HepG2 (cell line): Measurements from ENCODE around the gene CYP19A1. TPM values are rescaled to one million over a fixed set of nuclear protein-coding genes. Genes with fewer than 3 reads are reported as not detected.
A peak's percentile ranks its signal among the peaks of the same experiment; 100 is the strongest.

Source experiments
- ATAC-seq: fragments of 200-7000 bp; cut with Tn5 transposase; 3 replicates; pipeline ENCODE4 v1.9.1; 2020; ENCODE audit warnings: mild to moderate bottlenecking, moderate library complexity
- BruUV-seq: library from RNA; stranded (reverse); fragments of 400-500 nt; replicated peaks from 2 replicates; lab custom pipeline; 2021; lab: Mats Ljungman, UMichigan
- CTCF ChIA-PET: fragments of 300-600 bp; formaldehyde crosslinking; extraction: SDS; loops from one replicate; lab custom pipeline; 2021; ENCODE audit warnings: low total read pairs, inconsistent platforms, low intra/inter-chr PET ratio; lab: Yijun Ruan, JAX
- POLR2A ChIA-PET: fragments of 350-600 bp; sonication (Branson Sonifier 250); formaldehyde crosslinking; loops from one replicate; lab custom pipeline; 2020; ENCODE audit warnings: antibody characterized with exemption, inconsistent platforms; lab: Yijun Ruan, JAX
- DNase-seq: peaks from one replicate; pipeline ENCODE4 v3.0.0-alpha.2; 2015; ENCODE audit warnings: low spot score
- FAIRE-seq: peaks from 3 replicates; lab custom pipeline; 2011; peaks lifted over from hg19 to GRCh38; lab: Jason Lieb, UNC
- H2AFZ ChIP-seq: one replicate; pipeline ENCODE4 v1.6.1; 2011; ENCODE audit warnings: low read length, inconsistent platforms
- H3K27ac ChIP-seq: fragments of 300-600 bp; 3 replicates; pipeline ENCODE4 v1.8.0; 2011; ENCODE audit warnings: mixed run types, mild to moderate bottlenecking, mixed read lengths, low read length, inconsistent platforms; ENCODE audit not compliant: insufficient read depth; ENCODE audit errors: extremely low read length
- H3K27me3 ChIP-seq, 2 experiments: fragments of 200-600 bp in 1 of 2; 2 replicates in 1 of 2; 3 replicates in 1 of 2; pipeline versions ENCODE4 v1.6.0 to v1.8.0; 2011; ENCODE audit warnings: low read length in 2 of 2, mild to moderate bottlenecking in 2 of 2, moderate library complexity in 2 of 2, inconsistent platforms in 1 of 2; ENCODE audit not compliant: insufficient read depth in 2 of 2, control insufficient read depth in 1 of 2
- H3K36me3 ChIP-seq, 2 experiments: fragments of 200-600 bp in 1 of 2; replicated peaks in 1 of 2; 2 replicates in 1 of 2; 3 replicates in 1 of 2; pipeline versions ENCODE4 v1.5.1 to v1.8.0; 2011; ENCODE audit warnings: low read length in 2 of 2, inconsistent platforms in 1 of 2; ENCODE audit not compliant: insufficient read depth in 2 of 2, control insufficient read depth in 1 of 2
- H3K4me1 ChIP-seq: 2 replicates; pipeline ENCODE4 v1.5.1; 2012; ENCODE audit warnings: low read length, inconsistent platforms; ENCODE audit not compliant: insufficient read depth
- H3K4me2 ChIP-seq: 2 replicates; pipeline ENCODE4 v1.6.0; 2011; ENCODE audit warnings: low read depth, low read length, inconsistent platforms
- H3K4me3 ChIP-seq, 3 experiments: fragments of 200-600 bp in 1 of 3; sonication (generic), shearing (Covaris generic) in 1 of 3; replicated peaks in 1 of 3; 2 replicates each; pipeline ENCODE4 v1.5.1; 2011 to 2016; ENCODE audit warnings: low read length in 3 of 3, inconsistent platforms in 2 of 3, low read depth in 2 of 3, mild to moderate bottlenecking in 2 of 3, control low read depth in 1 of 3, mixed read lengths in 1 of 3; ENCODE audit not compliant: insufficient read depth in 1 of 3
- H3K79me2 ChIP-seq: one replicate; pipeline ENCODE4 v1.6.1; 2011; ENCODE audit warnings: low read length, inconsistent platforms; ENCODE audit not compliant: insufficient read depth
- H3K9ac ChIP-seq: 2 replicates; pipeline ENCODE4 v1.6.0; 2011; ENCODE audit warnings: mild to moderate bottlenecking, low read depth, low read length, inconsistent platforms; ENCODE audit not compliant: insufficient read depth
- H3K9me3 ChIP-seq: 2 replicates; pipeline ENCODE4 v1.5.1; 2012; ENCODE audit warnings: mild to moderate bottlenecking, low read length
- H4K20me1 ChIP-seq: 2 replicates; pipeline ENCODE4 v1.6.0; 2011; ENCODE audit warnings: inconsistent platforms, mild to moderate bottlenecking, low read length, moderate library complexity; ENCODE audit not compliant: insufficient read depth
- ATF1 ChIP-seq: IDR thresholded peaks from 2 replicates; pipeline ENCODE4 v1.6.1; 2016; ENCODE audit warnings: mild to moderate bottlenecking, control low read depth
- BCL3 ChIP-seq: sonication (generic); formaldehyde crosslinking; IDR thresholded peaks from 2 replicates; pipeline ENCODE4 v1.5.1; 2020; ENCODE audit warnings: mild to moderate bottlenecking, missing genetic modification reagents, moderate library complexity
- ELF4 ChIP-seq: sonication (generic); formaldehyde crosslinking; IDR thresholded peaks from 2 replicates; pipeline ENCODE4 v1.5.0; 2020; ENCODE audit warnings: missing genetic modification reagents, mild to moderate bottlenecking, moderate library complexity, borderline replicate concordance
- HNRNPUL1 ChIP-seq: fragments of 200-400 bp; formaldehyde crosslinking; IDR thresholded peaks from 2 replicates; pipeline ENCODE4 v1.6.1; 2017; ENCODE audit warnings: low read depth, mild to moderate bottlenecking, low read length, moderate library complexity
- NAIF1 ChIP-seq: sonication (generic); formaldehyde crosslinking; IDR thresholded peaks from 2 replicates; pipeline ENCODE4 v1.5.0; 2020; ENCODE audit warnings: mild to moderate bottlenecking, missing genetic modification reagents, borderline replicate concordance
- NCOA1 ChIP-seq: sonication (generic); formaldehyde crosslinking; IDR thresholded peaks from 2 replicates; pipeline ENCODE4 v1.9.0; 2021; ENCODE audit warnings: missing genetic modification reagents
- NFAT5 ChIP-seq: sonication (generic); formaldehyde crosslinking; IDR thresholded peaks from 2 replicates; pipeline ENCODE4 v1.4.0; 2020; ENCODE audit warnings: missing genetic modification reagents
- NR2F2 ChIP-seq: IDR thresholded peaks from 2 replicates; pipeline ENCODE4 v1.6.1; 2012; ENCODE audit warnings: low read depth, inconsistent platforms, borderline replicate concordance
- NR2F6 ChIP-seq, 2 experiments: IDR thresholded peaks; 2 replicates each; pipeline ENCODE4 v1.6.1; 2016; ENCODE audit warnings: antibody characterized with exemption in 1 of 2, mild to moderate bottlenecking in 1 of 2
- ONECUT2 ChIP-seq: sonication (generic); formaldehyde crosslinking; IDR thresholded peaks from 2 replicates; pipeline ENCODE4 v1.4.0; 2020; ENCODE audit warnings: missing genetic modification reagents
- PRPF4 ChIP-seq: fragments of 200-400 bp; formaldehyde crosslinking; IDR thresholded peaks from 2 replicates; pipeline ENCODE4 v1.6.1; 2016; ENCODE audit warnings: low read length, low read depth; ENCODE audit not compliant: poor library complexity, severe bottlenecking
- ZFYVE20 ChIP-seq: sonication (generic); formaldehyde crosslinking; IDR thresholded peaks from 2 replicates; pipeline ENCODE4 v1.8.0; 2023; ENCODE audit warnings: low read depth, mild to moderate bottlenecking, moderate library complexity, missing genetic modification reagents, borderline replicate concordance
- ZNF569 ChIP-seq: sonication (generic); formaldehyde crosslinking; IDR thresholded peaks from 2 replicates; pipeline ENCODE4 v1.5.0; 2020; ENCODE audit warnings: mild to moderate bottlenecking, missing genetic modification reagents, moderate library complexity, borderline replicate concordance
- ZNF576 ChIP-seq: sonication (generic); formaldehyde crosslinking; IDR thresholded peaks from 2 replicates; pipeline ENCODE4 v1.4.0; 2020; ENCODE audit warnings: mild to moderate bottlenecking, missing genetic modification reagents
- ZNF629 ChIP-seq: sonication (generic); formaldehyde crosslinking; conservative IDR thresholded peaks from 2 replicates; pipeline ENCODE4 v1.5.0; 2020; ENCODE audit warnings: missing genetic modification reagents
- WGBS: methylation state at CpG from one replicate; pipeline ENCODE4 v1.1.6; 2017; ENCODE audit warnings: low lambda C conversion rate; 5-methylcytosine and 5-hydroxymethylcytosine counted together
- in situ Hi-C: cut with HindIII; loops from 2 replicates; pipeline ENCODE4 v1.10.0; 2017; ENCODE audit warnings: low pct_unique_long_range_greater_than_20kb; ENCODE audit not compliant: extremely low pct_ligation_motif_present
- intact Hi-C: fragments of 100-400 bp; cut with micrococcal nuclease; formaldehyde crosslinking; loops from one replicate; pipeline ENCODE4 v1.10.0; 2022; ENCODE audit not compliant: unreplicated experiment
- polyA plus RNA-seq, 8 experiments: library from polyadenylated mRNA; depleted of rRNA in 3 of 8; stranded (reverse) in 7 of 8; unstranded in 1 of 8; fragments of >200 nt; fragmentation: Illumina TruSeq in 4 of 8; extraction: Trizol in 4 of 8; gene quantifications; 2 replicates each; pipeline versions ENCODE4 v1.2.1 to v1.2.3, GENCODE V29; 2011 to 2016; ENCODE audit warnings: low read depth in 4 of 8, missing spikeins in 1 of 8, mixed read lengths in 1 of 8; ENCODE audit not compliant: insufficient read depth in 1 of 8
- total RNA-seq, 5 experiments: library from RNA; depleted of rRNA; stranded (reverse); fragments of >200 nt; fragmentation: Illumina TruSeq; extraction: Trizol; gene quantifications; 2 replicates each; pipeline ENCODE4 v1.2.3, GENCODE V29; 2016; ENCODE audit warnings: low read depth in 1 of 5

Gene CYP19A1
- total and polyA plus RNA-seq, 2 of the 13 experiments (the other 11 are each of a cell fraction or from before 2014, with no cell fraction given): 10.9 to 23.0 TPM

GRCh38 chr15:51380999-51381806 is 42.8 kb upstream of the CYP19A1 start:
- intact Hi-C loops: loop anchor here (1.0 to 5.0 kb wide), 5 partner anchors 66 to 218 kb away; no protein-coding TSS in a partner anchor
- no peak for TF ChIP-seq ZNF629 (CRISPR knock-in tag)
- TF ChIP-seq ATF1: no peak
- no peak for TF ChIP-seq ZNF569 (CRISPR knock-in tag)
- TF ChIP-seq ZFYVE20 (CRISPR knock-in tag): no peak
- no peak for TF ChIP-seq PRPF4
- TF ChIP-seq ONECUT2: no peak
- TF ChIP-seq ZNF576: no peak
- TF ChIP-seq NR2F2: no peak
- no peak for TF ChIP-seq NAIF1 (CRISPR knock-in tag)
- TF ChIP-seq ELF4: no peak
- no peak for TF ChIP-seq HNRNPUL1
- TF ChIP-seq BCL3 (CRISPR knock-in tag): no peak
- no peak for TF ChIP-seq NCOA1 (CRISPR knock-in tag)
- TF ChIP-seq NFAT5 (CRISPR knock-in tag): no peak
- TF ChIP-seq NR2F6 (IDR thresholded peaks at IDR 0.05): peak; percentile 74
- peak; percentile 79 for TF ChIP-seq NR2F6 (CRISPR knock-in tag; IDR thresholded peaks at IDR 0.05)

More at GRCh38 chr15:51380999-51381806, 42.8 kb upstream of the CYP19A1 start:
- Histone ChIP-seq H3K4me2 (peak overlapping the region; percentile 18), H3K36me3 (no peaks in the 10 kb centered on the region), H2AFZ (no peak overlapping the region), H3K79me2 (no peaks in the 10 kb centered on the region), H3K9me3 (no peaks in the 10 kb centered on the region), H3K4me3 (no peak overlapping the region), H3K9ac (no peak overlapping the region), H3K27me3 (no peaks in the 10 kb centered on the region; a peak in 1 of 5 replicates), H3K27ac (no peak overlapping the region), H3K4me1 (no peaks in the 10 kb centered on the region), H4K20me1 (no peaks in the 10 kb centered on the region)
- DNase-seq (peak; percentile 77), FAIRE-seq (peak; percentile 98), ATAC-seq (peak; percentile 95)
- 1% methylated on average over 10 of the region's 14 CpGs for WGBS
- no TSS peak for BruUV-seq
- POLR2A ChIA-PET: no interaction called here
- CTCF ChIA-PET: interaction anchor here (0.7 to 4.0 kb wide), 7 partner anchors 69 to 218 kb away, joined by 3 to 109 read pairs (median 12); no protein-coding TSS in a partner anchor
- in situ Hi-C loops: no loop called here
